Measurements from ENCODE around the gene P2RY6. TPM values are rescaled to one million over a fixed set of nuclear protein-coding genes. Genes with fewer than 3 reads are reported as not detected.
A peak's percentile ranks its signal among the peaks of the same experiment; 100 is the strongest.

The P2RY6 gene
- total RNA-seq, 1 experiment from 2014 or later, result not detected

DNA sequence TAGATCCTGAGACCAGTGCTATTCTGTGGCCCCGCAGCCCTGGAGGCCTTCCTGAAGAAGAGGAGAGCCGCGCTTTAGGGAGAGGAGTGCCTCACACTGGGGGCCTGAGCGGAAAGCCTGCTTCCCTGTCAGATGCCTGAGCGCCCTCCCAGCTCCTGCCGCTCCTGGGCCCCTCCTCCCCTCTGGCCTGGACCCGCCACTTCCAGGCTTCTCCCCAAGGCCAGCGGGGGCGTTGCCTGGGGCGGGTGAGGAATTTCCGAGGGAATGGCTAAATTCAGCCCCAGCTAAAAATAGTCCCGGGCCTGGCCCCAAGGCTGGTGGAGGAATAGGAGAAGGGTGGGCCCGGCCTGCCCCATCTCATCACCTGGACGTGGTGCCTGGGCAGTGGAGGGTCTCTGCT is 51.3 kb downstream of the P2RY6 start:
- Histone ChIP-seq H3K9me3 (replicated peaks) (no peaks in the 10 kb centered on the region), H3K27ac (peak overlapping the region; percentile 53), H3K4me1 (replicated peaks) (peaks cover 57% of the 10 kb centered on the region), H3K4me3 (no peak overlapping the region), H3K27me3 (replicated peaks) (no peaks in the 10 kb centered on the region), H3K36me3 (peaks cover 27% of the 10 kb centered on the region)
- peak; percentile 65 to 84 for DNase-seq (ENCODE audit: low read depth in 1 of 2, low spot score in 2 of 2)

DNA sequence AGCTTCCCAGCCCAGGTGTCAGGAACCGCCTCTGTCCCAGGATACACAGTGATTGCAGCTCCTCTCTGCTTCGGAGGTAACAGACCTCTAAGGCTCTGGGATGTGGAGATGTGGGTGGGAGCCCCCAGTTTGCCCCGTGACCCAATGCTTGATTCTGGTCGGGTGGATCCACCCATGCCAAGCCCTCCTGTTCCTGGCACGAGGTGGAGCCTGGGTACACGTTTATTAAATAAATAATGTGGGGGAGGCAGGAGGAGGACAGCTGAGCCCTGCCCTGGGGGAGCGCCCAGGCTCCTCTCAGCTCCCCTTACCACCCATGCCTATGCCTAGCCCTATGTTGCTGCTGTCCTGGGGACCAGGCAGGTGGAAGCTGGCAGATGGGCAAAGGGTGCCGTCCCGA is 52.0 kb downstream of the P2RY6 start:
- DNase-seq (ENCODE audit: low read depth in 1 of 2, low spot score in 2 of 2), result no peak
- Histone ChIP-seq H3K27me3 (replicated peaks) (no peaks in the 10 kb centered on the region), H3K27ac (peak overlapping the region; percentile 53), H3K4me1 (replicated peaks) (peaks cover 57% of the 10 kb centered on the region), H3K4me3 (no peak overlapping the region), H3K36me3 (peaks cover 27% of the 10 kb centered on the region), H3K9me3 (replicated peaks) (no peaks in the 10 kb centered on the region)

DNA sequence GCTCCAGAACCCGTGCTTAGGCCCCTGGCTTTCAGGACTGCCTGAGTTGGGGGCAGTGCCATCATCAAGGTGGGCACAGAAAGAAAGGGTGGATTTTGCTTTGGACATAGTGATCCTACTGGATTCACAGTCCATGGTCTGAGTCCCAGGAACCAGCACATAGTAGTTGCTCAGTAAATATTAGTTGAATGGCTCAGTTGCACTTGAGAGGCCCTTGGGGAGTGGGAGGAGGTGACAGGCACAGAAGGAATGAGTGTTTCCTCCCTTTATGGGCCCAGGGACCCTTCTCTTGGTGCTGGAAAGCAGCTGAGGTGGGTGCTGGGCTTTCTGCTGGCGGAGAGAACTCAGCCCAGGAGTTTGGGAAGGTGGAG is 52.5 kb downstream of the P2RY6 start:
- no peak for DNase-seq (ENCODE audit: low read depth in 1 of 2, low spot score in 2 of 2)
- peaks cover 23% of the 10 kb centered on the region for H3K36me3 ChIP-seq
- peak overlapping the region; percentile 53; the same call in 1 of the 2 replicates for H3K27ac ChIP-seq
- no peak overlapping the region for H3K4me3 ChIP-seq
- no peaks in the 10 kb centered on the region for H3K27me3 ChIP-seq (replicated peaks)
- peaks cover 57% of the 10 kb centered on the region for H3K4me1 ChIP-seq (replicated peaks)
- no peaks in the 10 kb centered on the region for H3K9me3 ChIP-seq (replicated peaks)

DNA sequence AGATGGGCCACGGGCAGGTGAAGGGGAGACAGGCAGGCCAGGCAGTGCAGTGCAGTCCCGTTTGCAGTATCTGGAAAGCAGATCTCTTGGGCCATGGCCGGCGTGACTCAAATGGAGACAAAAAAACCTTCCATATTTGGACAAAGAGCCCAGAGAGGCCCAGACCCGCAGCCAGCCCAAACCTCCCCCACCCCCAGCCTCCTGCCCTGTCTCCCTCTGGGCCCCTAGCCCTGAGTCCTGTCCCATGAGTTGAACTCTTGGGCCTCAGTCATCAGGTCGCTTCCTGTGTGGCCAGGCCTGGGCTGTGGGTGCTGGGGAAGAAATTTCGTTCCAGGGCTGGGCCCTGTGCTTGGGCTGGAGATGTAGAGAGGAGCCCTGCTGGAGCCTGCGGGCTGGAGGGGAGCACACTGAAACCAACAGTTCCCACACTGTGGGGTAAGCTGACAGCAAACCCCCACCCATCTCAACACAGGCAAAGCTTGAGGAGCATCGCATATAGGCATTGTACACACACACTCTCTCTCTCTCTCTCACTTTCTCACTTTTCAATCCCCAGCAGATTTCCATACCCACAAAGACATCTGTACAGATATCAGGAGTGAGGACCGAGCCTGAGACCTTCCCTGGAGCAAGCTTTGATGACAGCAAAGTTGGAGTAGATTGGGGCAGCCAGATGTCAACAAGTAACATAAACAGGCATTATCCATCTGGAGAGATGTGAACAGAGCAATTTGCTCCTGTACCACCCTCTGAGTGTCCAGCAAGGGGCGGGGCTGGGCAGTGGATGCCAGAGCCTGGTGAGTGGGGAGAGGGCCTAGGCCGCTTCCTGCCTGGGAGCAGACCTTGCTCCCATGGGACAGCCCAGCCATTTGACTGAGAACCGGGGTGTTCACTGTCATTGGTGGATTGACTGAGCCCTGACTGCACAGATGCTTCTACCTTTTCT is 53.2 kb downstream of the P2RY6 start:
- Histone ChIP-seq H3K27me3 (replicated peaks) (no peaks in the 10 kb centered on the region), H3K27ac (peak overlapping the region; percentile 53; the same call in 1 of the 2 replicates), H3K36me3 (peaks cover 20% of the 10 kb centered on the region), H3K4me1 (replicated peaks) (peaks cover 55% of the 10 kb centered on the region), H3K4me3 (no peak overlapping the region), H3K9me3 (replicated peaks) (no peaks in the 10 kb centered on the region)
- peak in 1 of 2 experiments; percentile 64 for DNase-seq (ENCODE audit: low read depth in 1 of 2, low spot score in 2 of 2)

DNA sequence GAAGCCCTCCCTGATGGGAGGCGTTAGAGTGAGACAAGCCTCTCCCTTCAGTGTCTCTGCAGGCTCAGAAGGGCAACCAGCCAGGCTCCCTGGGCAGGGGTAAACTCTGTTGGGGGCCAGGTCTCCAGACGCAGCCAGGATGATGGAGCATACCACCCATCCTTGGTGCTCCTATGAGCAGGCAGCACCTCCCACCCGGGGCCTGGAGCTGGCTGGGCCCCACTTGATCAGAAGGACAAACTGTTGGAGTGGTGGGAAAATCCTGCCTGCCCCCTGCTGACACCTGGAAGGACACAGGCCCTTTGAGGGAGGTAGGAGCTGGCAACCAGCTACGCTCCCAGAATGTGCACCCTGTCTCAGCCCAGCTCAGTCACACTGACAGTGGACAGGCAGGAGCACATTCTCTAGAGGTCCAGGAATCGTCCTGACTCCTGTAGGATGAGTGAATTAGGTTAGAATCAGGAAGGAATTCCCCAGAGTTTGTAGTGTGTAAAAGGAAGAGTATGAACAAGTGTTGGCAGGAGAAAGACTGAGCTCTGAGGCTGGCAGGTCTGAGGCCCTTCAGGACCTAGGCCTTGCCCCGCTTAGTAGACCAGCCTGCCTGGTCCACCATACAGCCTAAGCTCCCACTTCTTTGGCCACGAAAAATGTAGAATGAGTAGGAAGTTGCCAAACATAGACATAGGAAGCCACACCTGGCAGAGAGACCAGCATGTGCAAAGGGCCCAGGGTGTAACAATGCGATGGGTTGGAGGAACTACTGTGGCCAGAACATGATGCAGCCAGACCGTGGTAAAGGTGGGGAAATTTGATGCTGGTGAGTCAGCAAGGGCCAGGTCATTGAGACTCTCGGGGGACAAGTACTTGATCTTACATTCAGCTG is 55.0 kb downstream of the P2RY6 start:
- H3K27ac ChIP-seq, result no peak overlapping the region
- H3K9me3 ChIP-seq (replicated peaks), result no peaks in the 10 kb centered on the region
- peaks cover 47% of the 10 kb centered on the region for H3K4me1 ChIP-seq (replicated peaks)
- no peak for DNase-seq (ENCODE audit: low read depth in 1 of 2, low spot score in 2 of 2)
- no peak overlapping the region for H3K4me3 ChIP-seq
- H3K27me3 ChIP-seq (replicated peaks), result no peaks in the 10 kb centered on the region
- peaks cover 22% of the 10 kb centered on the region for H3K36me3 ChIP-seq

DNA sequence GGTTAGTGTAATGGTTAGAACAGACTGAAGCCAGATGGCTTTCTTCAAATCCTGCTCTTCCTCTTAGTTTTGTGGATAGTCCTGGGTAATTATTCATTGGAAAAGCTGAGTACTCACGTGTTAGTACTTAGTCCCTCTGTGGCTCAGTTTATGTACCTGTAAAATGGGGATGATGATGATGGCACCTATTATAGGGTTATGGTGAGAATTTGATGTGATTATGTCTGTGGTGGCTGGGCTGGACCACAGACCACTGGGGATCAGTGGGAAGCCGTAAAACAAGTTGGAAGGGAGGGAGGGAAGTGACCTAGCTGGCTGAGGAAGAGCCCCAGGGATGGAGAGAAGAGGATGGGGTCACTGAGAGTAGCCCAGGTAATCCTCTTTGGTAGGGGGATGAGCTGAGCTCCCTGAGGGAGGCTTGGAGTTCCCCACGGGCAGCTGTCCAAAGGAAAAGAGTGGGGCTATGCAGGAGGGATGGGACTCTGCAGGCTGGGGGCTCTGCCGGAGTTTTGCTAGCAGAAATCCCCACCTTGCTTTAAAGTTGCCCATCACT is 55.8 kb downstream of the P2RY6 start:
- Histone ChIP-seq H3K27me3 (replicated peaks) (no peaks in the 10 kb centered on the region), H3K9me3 (replicated peaks) (no peaks in the 10 kb centered on the region), H3K27ac (no peak overlapping the region), H3K4me1 (replicated peaks) (peaks cover 40% of the 10 kb centered on the region), H3K4me3 (no peak overlapping the region), H3K36me3 (peaks cover 22% of the 10 kb centered on the region)
- DNase-seq (ENCODE audit: low read depth in 1 of 2, low spot score in 2 of 2), result no peak

DNA sequence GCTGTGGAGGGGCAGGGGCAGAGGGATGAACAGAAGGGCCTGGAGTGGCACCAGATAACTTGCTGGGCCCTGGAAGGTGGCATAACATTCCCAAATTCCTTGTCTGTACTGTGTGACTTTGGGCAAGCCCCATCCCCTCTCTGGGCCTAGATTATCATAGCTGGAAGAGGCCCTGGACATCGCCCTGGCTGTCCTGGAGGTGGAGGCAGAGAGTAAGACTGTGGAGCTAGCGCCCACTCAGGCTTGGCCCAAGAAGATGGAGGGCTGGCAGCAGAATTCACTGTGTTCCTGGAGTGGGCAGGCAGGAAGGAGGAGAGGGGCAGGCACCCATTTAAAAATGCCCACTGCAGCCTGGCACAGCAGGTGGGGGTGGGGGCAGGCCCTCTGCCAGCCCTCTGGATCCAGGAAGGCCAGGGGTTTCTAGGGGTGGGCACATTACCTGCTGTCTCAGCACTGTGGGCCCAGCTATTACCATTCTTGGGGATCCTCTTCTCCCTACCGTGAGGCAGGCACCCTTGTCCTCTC is 58.5 kb downstream of the P2RY6 start:
- Histone ChIP-seq H3K4me1 (replicated peaks) (peaks cover 34% of the 10 kb centered on the region), H3K4me3 (no peak overlapping the region), H3K9me3 (replicated peaks) (no peaks in the 10 kb centered on the region), H3K27me3 (replicated peaks) (no peaks in the 10 kb centered on the region), H3K36me3 (peaks cover 10% of the 10 kb centered on the region), H3K27ac (no peak overlapping the region)
- no peak for DNase-seq (ENCODE audit: low read depth in 1 of 2, low spot score in 2 of 2)

DNA sequence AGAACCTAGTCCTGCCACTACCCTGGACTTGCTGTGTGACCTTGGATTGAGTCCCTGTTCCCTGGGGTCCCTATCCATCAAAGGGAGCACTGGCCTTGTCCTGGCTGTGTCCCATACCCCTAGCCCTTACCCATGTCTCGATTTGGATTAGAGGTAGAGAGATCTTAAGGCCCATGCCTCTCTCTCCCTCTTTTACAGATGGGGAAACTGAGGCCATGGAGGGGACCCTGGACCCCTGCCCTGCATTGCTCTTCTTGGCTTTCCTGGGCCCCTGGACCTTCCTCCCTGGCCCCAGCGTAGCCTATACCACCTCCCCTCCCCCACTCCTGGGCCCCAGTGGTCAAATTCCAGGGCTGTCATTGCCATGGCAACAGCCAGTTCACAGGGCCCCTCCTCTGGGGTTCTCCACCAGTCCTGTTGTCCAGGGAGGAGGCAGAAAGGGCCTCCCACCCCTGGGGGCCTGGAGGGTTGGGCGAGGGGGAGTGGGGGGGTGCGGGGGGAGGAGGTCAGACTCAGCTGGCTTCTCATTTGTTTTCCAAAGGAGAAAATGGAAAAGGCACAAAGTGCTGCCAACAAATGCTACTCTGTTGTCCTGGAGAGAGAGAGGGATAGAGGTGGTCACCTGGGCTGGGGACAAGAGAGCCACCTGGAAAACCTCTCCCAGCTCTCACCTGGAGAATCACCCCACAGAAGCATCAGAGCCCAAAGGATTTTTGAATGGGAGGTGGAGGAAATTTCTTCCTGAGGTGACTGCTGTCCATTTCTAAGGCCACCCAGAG is 59.2 kb downstream of the P2RY6 start:
- H3K9me3 ChIP-seq (replicated peaks), result no peaks in the 10 kb centered on the region
- H3K27me3 ChIP-seq (replicated peaks), result no peaks in the 10 kb centered on the region
- peak in 1 of 2 experiments; percentile 48 for DNase-seq (ENCODE audit: low read depth in 1 of 2, low spot score in 2 of 2)
- peaks cover 14% of the 10 kb centered on the region for H3K36me3 ChIP-seq
- peaks cover 30% of the 10 kb centered on the region for H3K4me1 ChIP-seq (replicated peaks)
- no peak overlapping the region for H3K4me3 ChIP-seq
- no peak overlapping the region for H3K27ac ChIP-seq

DNA sequence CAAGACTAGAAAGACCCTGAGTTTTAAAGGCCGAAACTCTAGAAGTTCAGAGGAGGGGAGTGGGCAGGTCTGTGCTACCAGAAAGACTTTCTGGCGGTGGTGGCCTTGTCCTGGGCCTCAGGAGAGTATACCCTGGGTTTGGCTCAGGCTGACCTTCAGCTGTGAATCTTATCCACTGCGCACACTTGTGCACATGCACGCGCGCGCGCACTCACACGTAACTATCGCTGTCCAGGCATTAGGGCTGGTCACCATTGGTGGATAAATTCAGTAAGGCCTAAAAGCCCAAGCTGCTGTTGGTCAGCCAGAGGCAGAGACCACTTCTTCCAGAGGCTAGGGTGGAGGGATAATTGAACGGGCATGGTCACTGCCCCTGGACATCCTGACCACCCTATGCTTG is 61.0 kb downstream of the P2RY6 start:
- Histone ChIP-seq H3K27ac (no peak overlapping the region), H3K4me3 (no peak overlapping the region), H3K36me3 (peaks cover 15% of the 10 kb centered on the region), H3K9me3 (replicated peaks) (no peaks in the 10 kb centered on the region), H3K27me3 (replicated peaks) (no peaks in the 10 kb centered on the region), H3K4me1 (replicated peaks) (peaks cover 30% of the 10 kb centered on the region)
- DNase-seq (ENCODE audit: low read depth in 1 of 2, low spot score in 2 of 2), result no peak

DNA sequence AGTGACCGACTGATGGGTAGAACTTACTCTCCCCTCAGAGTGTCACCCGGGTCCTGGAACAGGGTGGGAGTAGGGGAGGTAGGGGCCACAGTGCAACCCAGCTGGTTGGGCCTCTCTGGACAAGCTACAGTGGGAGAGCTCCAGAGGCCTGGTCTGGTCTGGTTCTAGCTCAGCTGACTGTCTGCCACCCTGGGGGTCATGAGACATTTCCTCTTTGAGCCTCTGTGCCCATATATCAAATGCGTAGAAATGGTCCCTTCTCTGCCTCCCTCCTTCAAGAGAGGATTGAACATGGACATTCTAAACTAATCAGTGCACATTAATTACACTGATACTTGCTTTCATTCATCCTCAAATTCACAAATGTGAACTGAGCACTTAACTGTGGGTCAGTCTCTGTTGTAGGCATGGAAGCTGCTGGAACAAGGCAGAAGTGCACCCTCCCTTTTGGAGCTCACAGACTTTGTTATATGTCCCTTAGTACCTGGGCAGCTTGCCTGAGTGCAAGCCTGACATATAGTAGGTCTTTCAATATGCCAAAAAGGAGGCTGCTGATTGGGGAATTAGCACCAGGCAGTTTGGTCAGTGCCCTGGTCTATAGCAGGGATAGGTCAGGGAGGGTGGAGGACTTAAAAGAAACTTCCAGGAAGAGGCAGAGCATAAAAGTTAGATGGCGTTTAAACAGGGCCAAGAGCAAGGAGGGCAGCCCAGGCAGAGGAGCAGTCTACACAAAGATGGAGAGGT is 61.7 kb downstream of the P2RY6 start:
- H3K36me3 ChIP-seq, result peaks cover 15% of the 10 kb centered on the region
- H3K9me3 ChIP-seq (replicated peaks), result no peaks in the 10 kb centered on the region
- DNase-seq (ENCODE audit: low read depth in 1 of 2, low spot score in 2 of 2), result no peak
- H3K4me1 ChIP-seq (replicated peaks), result peaks cover 30% of the 10 kb centered on the region
- H3K27me3 ChIP-seq (replicated peaks), result no peaks in the 10 kb centered on the region
- peak overlapping the region; percentile 8; the same call in 1 of the 2 replicates for H3K27ac ChIP-seq
- H3K4me3 ChIP-seq, result no peak overlapping the region

DNA sequence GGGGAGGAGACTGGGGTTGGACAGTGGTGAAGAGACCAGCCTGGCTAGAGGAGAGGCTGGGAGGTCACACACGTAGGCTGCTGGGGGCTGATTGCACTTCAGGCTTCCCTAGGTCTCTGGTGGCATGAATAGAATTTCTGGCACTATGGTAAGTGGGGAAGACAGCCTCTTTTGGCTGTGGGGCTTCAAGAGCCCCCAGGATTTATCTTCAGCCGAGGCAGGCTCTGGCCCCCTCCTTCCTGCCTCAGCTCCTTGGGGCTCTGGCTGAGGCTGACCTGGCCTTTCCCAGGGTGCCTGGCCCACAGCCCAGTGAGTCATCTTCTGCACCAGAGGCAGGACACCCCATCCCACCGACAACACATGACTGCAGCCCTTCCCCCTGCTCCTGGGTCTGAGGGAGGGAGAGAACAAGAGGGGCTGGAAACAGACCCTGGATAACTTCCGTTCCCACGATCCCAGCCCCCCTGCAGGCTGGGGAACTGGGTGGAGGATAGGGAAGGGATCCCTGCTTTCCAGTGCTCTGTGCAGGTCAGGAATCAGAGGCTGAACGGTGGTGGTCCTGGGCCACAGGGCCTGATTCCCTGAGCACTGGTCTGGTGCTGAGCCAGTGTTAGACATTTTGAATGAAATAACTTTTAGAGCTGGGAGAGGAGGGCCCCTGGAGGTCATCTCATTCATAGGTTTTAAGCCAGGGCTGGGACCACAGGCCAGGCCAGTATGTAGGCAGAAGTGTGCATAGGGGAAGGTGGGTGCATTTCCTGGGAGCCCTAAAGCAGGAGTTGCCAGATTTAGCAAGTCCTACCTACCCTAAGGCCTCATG is 62.5 kb downstream of the P2RY6 start:
- Histone ChIP-seq H3K27me3 (replicated peaks) (no peaks in the 10 kb centered on the region), H3K27ac (peak overlapping the region; percentile 8; the same call in 1 of the 2 replicates), H3K4me3 (no peak overlapping the region), H3K36me3 (peaks cover 15% of the 10 kb centered on the region), H3K4me1 (replicated peaks) (peaks cover 30% of the 10 kb centered on the region), H3K9me3 (replicated peaks) (no peaks in the 10 kb centered on the region)
- peak; percentile 59 to 76 for DNase-seq (ENCODE audit: low read depth in 1 of 2, low spot score in 2 of 2)
